ENCODE measurements around the gene CBX5. TPM values are rescaled to one million over a fixed set of nuclear protein-coding genes. Genes with fewer than 3 reads are reported as not detected.

CBX5 gene
- total and polyA plus RNA-seq, 10 of the 15 experiments (the other 5 are each of a cell fraction or from before 2014, with no cell fraction given), result 46.7 to 138 (median 74.6) TPM

DNA sequence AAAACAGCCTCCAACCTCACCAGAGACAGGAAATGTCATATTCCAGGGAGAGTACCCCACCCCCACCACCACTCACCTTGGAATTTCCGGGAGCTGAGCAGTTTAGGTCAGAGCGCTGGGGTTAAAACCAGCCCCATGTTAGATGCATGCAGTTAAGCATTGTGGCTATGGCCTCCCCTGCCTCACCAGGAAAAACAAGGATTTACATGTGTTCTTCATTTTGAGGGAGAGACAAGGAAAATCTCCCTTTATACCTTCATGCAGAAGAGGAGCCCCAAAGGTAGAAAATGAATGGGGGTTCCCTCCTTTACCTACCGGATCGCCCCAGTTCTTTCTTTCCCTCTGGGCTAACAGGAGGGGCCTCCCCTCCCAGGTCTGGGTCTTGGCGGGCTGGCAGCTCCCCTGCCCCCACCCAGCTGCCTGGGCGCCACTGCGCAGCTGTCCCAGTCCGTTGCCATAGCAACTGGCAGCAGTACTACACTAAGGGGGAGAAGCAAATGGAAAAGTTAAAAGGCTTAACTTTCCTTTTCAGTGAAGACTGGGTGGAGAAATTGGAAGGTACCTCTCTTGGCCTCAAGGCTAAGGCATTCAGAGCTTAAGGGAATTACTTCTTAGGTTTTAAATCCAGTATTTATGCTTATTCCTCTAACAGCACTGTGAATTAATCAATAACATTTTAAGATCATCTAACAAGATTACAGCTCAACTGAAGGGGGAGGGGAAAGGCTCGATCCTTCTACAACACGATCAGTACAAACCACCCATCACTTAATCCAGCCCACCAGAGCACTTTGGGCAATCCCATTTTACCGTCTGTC is 20.5 kb downstream of the CBX5 start (continued):
- TF ChIP-seq, protein P1, sequence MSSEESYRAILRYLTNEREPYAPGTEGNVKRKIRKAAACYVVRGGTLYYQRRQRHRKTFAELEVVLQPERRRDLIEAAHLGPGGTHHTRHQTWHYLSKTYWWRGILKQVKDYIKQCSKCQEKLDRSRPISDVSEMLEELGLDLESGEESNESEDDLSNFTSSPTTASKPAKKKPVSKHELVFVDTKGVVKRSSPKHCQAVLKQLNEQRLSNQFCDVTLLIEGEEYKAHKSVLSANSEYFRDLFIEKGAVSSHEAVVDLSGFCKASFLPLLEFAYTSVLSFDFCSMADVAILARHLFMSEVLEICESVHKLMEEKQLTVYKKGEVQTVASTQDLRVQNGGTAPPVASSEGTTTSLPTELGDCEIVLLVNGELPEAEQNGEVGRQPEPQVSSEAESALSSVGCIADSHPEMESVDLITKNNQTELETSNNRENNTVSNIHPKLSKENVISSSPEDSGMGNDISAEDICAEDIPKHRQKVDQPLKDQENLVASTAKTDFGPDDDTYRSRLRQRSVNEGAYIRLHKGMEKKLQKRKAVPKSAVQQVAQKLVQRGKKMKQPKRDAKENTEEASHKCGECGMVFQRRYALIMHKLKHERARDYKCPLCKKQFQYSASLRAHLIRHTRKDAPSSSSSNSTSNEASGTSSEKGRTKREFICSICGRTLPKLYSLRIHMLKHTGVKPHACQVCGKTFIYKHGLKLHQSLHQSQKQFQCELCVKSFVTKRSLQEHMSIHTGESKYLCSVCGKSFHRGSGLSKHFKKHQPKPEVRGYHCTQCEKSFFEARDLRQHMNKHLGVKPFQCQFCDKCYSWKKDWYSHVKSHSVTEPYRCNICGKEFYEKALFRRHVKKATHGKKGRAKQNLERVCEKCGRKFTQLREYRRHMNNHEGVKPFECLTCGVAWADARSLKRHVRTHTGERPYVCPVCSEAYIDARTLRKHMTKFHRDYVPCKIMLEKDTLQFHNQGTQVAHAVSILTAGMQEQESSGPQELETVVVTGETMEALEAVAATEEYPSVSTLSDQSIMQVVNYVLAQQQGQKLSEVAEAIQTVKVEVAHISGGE (CRISPR knock-in tag; IDR thresholded peaks at IDR 0.05), result no peak
- no peak for TF ChIP-seq SPI1 (IDR thresholded peaks at IDR 0.05; ENCODE audit: borderline replicate concordance, insufficient read depth, low read depth, low read length)
- TF ChIP-seq TBL1XR1 (IDR thresholded peaks at IDR 0.05; ENCODE audit: low read depth, low read length), result 0 out of 2 replicates have a peak, but pooled peaks have one; percentile 15
- TF ChIP-seq TAF1 (IDR thresholded peaks at IDR 0.05; ENCODE audit: borderline replicate concordance, low read depth, low read length), result no peak
- TF ChIP-seq, protein P2, sequence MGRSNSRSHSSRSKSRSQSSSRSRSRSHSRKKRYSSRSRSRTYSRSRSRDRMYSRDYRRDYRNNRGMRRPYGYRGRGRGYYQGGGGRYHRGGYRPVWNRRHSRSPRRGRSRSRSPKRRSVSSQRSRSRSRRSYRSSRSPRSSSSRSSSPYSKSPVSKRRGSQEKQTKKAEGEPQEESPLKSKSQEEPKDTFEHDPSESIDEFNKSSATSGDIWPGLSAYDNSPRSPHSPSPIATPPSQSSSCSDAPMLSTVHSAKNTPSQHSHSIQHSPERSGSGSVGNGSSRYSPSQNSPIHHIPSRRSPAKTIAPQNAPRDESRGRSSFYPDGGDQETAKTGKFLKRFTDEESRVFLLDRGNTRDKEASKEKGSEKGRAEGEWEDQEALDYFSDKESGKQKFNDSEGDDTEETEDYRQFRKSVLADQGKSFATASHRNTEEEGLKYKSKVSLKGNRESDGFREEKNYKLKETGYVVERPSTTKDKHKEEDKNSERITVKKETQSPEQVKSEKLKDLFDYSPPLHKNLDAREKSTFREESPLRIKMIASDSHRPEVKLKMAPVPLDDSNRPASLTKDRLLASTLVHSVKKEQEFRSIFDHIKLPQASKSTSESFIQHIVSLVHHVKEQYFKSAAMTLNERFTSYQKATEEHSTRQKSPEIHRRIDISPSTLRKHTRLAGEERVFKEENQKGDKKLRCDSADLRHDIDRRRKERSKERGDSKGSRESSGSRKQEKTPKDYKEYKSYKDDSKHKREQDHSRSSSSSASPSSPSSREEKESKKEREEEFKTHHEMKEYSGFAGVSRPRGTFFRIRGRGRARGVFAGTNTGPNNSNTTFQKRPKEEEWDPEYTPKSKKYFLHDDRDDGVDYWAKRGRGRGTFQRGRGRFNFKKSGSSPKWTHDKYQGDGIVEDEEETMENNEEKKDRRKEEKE (IDR thresholded peaks at IDR 0.05), result no peak
- no peak for TF ChIP-seq FOXK2 (IDR thresholded peaks at IDR 0.05)
- no peak for TF ChIP-seq DPF2 (IDR thresholded peaks at IDR 0.05)
- TF ChIP-seq RELA (IDR thresholded peaks at IDR 0.05; ENCODE audit: borderline replicate concordance, partially characterized antibody), result no peak
- TF ChIP-seq MEF2A (IDR thresholded peaks at IDR 0.05; ENCODE audit: insufficient read depth, low read depth, low read length), result no peak
- TF ChIP-seq ZZZ3 (IDR thresholded peaks at IDR 0.05; ENCODE audit: control insufficient read depth, insufficient read length, low read depth), result no peak
- TF ChIP-seq CHD2 (IDR thresholded peaks at IDR 0.05; ENCODE audit: borderline replicate concordance, low read depth, low read length), result peak; percentile 86
- TF ChIP-seq, protein P3, sequence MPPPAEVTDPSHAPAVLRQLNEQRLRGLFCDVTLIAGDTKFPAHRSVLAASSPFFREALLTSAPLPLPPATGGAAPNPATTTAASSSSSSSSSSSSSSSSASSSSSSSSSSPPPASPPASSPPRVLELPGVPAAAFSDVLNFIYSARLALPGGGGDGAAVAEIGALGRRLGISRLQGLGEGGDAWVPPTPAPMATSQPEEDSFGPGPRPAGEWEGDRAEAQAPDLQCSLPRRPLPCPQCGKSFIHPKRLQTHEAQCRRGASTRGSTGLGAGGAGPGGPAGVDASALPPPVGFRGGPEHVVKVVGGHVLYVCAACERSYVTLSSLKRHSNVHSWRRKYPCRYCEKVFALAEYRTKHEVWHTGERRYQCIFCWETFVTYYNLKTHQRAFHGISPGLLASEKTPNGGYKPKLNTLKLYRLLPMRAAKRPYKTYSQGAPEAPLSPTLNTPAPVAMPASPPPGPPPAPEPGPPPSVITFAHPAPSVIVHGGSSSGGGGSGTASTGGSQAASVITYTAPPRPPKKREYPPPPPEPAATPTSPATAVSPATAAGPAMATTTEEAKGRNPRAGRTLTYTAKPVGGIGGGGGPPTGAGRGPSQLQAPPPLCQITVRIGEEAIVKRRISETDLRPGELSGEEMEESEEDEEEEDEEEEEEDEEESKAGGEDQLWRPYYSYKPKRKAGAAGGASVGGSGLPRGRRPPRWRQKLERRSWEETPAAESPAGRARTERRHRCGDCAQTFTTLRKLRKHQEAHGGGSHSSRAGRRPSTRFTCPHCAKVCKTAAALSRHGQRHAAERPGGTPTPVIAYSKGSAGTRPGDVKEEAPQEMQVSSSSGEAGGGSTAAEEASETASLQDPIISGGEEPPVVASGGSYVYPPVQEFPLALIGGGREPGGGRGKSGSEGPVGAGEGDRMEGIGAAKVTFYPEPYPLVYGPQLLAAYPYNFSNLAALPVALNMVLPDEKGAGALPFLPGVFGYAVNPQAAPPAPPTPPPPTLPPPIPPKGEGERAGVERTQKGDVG (CRISPR knock-in tag; IDR thresholded peaks at IDR 0.05), result no peak
- no peak for TF ChIP-seq GATAD2B (conservative IDR thresholded peaks at IDR 0.05; ENCODE audit: low read depth)
- peak; percentile 39 for TF ChIP-seq MEF2B (IDR thresholded peaks at IDR 0.05; ENCODE audit: partially characterized antibody, poor library complexity, severe bottlenecking)
- no peak for TF ChIP-seq SREBF2 (IDR thresholded peaks at IDR 0.05; ENCODE audit: low read length)
- TF ChIP-seq HDAC6 (IDR thresholded peaks at IDR 0.05; ENCODE audit: unreplicated experiment), result no peak
- TF ChIP-seq ZNF274 (IDR thresholded peaks at IDR 0.05; ENCODE audit: insufficient read depth, insufficient read length), result no peak

Data from GM12878 (cell line).